ENCODE measurements around the gene CD1B.
"Not testable (repeated sequence)": the region's sequence is repeated elsewhere in the genome, so short reads cannot be mapped to it uniquely, and the experiment has no call there.

Gene CD1B

DNA sequence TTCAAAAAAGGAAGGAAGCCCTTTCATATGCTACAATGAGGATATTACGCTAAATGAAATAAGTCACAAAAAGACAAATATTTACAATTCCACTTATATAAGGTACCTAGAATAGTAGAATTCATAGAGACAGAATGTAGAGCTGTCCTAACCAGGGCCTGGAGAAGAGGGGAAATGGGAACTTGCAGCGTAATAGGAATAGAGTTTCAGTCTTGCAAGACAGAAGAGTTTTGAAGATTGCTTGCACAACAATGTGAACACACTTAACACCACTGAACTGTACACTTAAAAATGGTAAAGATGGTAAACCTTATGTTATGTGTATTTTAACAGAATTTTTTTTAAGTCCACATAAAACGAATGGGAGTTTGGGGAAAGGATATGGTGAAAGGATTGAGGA, 2.9 kb downstream of the CD1B start:
- DNase-seq (ENCODE audit: low spot score), result no peak

DNA sequence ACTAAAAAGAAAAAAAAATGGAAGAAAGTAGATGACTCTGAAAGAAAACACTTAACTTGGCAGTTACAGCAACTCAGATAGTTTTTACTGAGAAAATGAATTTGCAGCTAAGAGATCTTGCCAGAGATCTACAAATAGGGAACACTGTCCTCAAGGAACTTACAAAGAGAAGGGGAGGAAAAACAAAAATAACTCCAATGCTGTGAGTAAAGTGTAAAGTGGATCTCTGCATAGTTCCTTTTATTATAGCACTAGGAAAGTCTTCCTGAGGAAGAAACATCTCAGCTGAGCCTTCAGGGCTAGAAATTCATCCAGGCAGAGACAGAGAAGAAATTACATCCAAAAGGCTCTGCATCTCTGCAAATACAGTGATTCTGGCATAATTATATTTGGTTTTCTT, 3.9 kb downstream of the CD1B start:
- no peak for DNase-seq (ENCODE audit: low spot score)

DNA sequence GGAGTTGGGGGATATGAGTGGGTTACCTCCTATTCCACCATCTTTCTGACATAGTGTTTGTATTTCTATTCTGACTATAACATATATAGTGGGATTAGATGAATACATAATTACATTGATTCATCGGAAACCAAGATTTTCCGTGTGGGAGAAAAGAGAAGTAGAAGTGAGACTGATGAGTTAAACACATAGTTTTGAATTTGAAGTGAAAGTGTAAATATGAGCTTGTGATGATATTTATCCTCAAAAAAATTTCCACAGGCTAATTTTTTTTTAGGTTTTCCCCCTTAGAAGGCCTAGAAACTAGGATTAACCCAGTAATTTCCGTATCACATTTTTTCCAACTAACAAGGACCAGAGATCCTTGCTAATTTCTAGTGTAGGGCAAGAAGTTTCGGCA, 6.9 kb downstream of the CD1B start:
- no peak for DNase-seq (ENCODE audit: low spot score)

DNA sequence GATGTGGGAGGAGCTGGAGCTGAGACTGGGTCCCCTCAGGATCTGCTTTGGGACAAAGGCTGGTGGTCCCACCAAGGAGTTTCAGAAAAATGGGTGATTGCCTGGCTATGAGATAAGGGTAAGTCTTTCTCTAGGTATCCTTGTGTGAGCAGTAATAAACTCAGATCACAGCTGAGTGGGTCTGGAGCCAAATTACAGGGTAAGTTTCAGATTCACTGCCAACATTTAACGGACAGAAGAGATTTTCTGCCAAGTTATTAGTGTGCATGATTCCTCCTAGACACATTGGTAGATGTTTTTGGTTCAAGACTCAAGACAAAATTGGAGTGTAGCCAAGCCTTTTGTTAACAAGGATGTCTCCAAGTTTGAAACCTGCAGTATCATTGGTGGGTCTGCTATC, 7.5 kb downstream of the CD1B start:
- no peak for DNase-seq (ENCODE audit: low spot score)

DNA sequence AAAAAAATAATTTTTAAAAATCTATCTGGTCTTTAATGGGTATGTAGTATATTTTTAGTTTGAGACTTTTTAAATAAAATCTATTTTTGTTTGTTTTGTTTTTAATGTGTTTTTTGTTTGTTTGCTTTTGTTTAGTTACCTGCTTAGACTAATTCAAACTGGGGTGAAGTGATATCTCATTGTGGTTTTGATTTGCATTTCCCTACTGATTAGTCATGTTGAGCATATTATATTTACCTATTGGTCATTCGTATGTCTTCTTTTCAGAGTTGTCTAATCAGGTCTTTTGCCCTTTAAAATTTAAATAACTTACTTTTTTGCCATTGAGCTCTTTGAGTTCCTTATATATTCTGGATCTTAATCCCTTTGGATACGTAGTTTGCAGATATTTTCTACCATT, 20.3 kb downstream of the CD1B start:
- DNase-seq (ENCODE audit: low spot score), result no peak

DNA sequence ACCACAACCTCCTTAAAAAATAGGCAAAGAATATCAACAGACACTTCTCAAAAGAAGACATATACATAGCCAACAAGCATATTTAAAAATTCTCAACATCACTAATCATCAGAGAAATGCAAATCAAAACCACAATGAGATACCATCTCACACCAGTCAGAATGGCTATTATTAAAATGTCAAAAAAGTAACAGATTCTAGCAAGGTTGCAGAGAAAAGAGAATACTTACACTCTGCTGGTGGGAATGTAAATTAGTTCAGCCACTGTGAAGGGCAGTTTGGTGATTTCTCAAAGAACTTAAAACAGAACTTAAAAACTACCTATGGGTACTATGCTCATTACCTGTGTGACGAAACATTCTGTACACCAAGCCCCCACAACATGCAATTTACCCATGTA, 20.7 kb downstream of the CD1B start:
- DNase-seq (ENCODE audit: low spot score), result no peak

DNA sequence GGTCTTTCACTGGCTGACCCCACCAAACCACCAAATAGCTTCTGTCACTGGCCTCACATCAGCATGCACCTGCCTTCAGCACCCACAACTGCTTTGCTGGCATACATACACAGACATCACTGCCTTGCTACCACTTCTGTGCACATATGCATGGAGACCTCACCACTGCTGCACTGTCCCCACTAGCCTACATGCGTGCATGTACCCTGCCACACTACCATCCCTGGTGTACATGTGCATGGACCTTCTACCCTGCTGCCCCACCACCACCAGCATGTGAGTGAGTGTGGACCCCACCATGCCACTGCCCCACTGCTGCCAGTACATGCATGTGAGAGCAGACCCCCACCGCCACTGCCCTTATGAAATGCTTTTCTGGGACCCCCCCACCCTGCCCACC, 35.5 kb downstream of the CD1B start:
- DNase-seq (ENCODE audit: low spot score), result no peak

DNA sequence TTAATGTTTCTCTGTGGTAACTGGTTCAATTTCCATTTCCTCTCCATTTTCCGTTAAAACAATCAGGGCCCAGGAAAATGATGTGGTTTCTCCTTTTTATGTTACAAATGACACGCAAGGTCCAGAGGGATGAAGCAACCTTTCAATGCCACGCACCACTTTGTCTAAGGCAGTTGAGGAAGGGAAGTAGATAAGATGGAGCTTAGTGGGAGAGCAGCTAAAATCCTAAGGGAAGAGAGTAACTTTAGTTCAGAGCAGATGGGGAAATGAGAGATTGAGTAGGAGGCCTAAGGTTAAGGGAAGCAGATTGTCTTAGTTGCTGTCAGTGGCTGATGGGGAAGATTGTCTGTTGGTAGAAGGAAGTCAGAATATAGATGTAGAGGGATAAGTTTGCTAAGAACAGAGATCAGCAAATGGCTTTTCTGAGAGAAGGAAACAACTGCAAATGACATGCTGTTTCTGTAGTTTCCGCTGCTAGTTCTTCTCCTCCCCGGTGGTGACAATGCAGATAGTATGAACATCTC, 40.9 kb downstream of the CD1B start:
- no peak for DNase-seq (ENCODE audit: low spot score)

DNA sequence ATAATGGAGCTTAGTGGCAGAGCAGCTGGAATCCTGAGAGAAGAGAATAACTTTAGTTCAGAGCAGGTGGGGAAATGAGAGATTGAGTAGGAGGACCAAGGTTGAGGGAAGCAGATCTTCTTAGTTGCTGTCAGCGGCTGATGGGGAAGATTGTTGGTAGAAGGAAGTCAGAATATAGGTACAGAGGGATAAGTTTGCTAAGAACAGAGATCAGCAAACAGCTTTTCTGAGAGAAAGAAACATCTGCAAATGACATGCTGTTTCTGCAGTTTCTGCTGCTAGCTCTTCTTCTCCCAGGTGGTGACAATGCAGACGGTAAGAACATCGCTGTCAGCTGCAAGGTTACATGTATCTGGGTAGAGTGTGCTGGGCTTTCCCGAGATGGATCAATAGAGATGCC, 41.5 kb downstream of the CD1B start, which contains the start of gene CD1C:
CD1C (plus strand) TSS at position 113 of the 400 bp plus-strand sequence; CDS start at position 255, 142 bp downstream.
- DNase-seq (ENCODE audit: low spot score), result no peak

DNA sequence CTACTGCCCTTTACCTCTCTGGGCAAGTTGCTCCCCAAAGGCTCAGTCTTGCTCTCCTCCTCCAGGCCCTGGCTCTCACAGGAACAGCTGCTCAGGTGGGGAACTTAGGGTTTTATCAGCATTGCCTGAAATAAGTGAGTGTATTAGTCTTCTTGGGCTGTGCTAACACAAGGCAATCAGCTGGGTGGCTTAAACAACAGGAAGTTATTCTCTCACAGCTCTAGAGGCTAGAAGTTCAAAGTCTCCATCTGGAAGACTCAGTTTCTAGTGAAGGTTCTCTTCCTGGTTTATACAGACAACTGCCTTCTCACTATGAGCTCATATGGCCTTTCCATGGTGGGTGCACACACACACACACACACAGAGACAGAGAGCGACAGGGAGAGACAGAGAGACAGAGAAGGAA, 44.4 kb downstream of the CD1B start:
- DNase-seq (ENCODE audit: low spot score), result no peak

DNA sequence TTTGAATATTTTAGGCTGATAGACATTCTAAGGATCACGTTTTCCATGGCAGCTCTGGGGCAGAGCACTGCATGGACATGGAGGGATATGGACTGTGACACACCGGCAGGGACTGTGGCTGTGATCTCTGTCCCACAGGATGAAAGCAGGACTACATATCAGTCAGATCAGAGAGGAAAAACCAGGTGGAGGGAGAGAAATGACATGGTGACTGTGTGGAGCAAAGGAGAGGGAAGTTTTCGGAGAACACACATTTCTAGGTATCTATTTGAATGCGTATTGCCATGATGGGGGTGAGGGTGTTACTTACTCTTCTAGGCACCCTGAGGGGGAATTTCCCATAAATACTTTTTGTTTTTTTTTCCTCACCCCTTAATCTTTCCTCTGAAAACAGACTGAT, 44.8 kb downstream of the CD1B start:
- DNase-seq (ENCODE audit: low spot score), result no peak

DNA sequence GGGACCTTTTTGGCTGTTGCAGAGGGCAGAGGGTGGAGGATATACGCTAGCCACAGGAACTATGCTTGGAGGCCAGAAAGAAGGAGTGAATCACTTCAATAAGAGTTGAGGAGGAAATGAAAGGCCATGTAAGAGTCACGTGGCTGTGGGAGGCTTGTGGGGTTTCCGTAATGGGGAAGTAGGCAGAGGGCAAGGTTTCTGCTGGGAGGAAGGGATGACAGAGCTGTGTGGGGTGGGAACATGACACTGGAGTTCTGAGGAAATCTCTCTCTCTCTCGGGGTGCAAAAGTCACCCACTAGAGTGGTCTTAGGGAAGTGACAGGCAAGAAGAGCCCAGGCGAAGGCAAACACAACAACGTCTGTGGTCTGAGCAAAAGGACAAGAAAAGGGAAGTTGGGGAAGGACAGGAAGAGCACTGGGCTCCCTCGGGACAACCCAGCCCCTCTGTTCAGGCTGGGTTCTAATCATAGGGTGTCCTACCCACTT, 45.5 kb downstream of the CD1B start:
- no peak for DNase-seq (ENCODE audit: low spot score)

DNA sequence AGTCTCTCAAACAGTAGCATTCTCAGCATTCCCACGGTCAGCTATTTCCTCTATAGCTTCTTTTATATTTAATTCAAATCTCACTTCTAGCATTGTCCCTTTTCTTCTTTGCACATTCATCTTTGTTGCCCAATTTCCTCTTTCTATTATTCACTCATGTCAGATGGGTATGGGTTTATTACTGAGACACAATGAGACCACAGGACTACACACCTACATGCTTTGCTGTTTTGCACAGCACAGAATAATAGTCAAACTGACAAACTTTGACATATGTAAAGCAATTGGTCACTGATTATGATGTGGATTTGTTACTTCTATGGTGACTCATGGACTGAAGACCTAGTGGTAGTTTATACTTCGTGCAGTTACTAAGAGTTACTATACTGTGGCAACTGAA, 47.4 kb downstream of the CD1B start:
- no peak for DNase-seq (ENCODE audit: low spot score)

DNA sequence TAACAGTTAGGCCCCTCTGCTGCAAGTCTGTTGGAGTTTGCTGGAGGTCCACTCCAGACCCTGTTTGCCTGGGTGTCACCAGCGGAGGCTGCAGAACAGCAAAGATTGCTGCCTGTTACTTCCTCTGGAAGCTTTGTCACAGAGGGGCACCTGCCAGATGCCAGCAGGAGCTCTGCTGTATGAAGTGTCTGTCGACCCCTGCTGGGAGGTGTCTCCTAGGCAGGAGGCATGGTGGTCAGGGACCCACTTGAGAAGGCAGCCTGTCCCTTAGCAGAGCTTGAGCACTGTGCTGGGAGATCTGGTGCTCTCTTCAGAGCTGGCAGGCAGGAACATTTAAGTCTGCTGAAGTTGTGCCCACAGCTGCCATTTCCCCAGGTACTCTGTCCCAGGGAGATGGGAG, 48.9 kb downstream of the CD1B start:
- DNase-seq (ENCODE audit: low spot score), result not testable (repeated sequence)

All from AG08396 (cell line).